Mucosa of gallbladder (tissue), 1 donor: ENCODE results near the gene MAP1B. TPM values are rescaled to one million over a fixed set of nuclear protein-coding genes. Genes with fewer than 3 reads are reported as not detected.

Source experiments
- DNase-seq: peaks from one replicate; pipeline ENCODE4 v3.0.0-alpha.2; 2020; ENCODE audit warnings: low spot score
- total RNA-seq: library from RNA; stranded (reverse); gene quantifications from one replicate; pipeline ENCODE4 v1.2.1, GENCODE V29; 2021
- donor health status: DM: no; HTN: no; CAD: no.

Gene MAP1B
- total RNA-seq, 1 donor from 2014 or later, result 81.3 TPM

DNA sequence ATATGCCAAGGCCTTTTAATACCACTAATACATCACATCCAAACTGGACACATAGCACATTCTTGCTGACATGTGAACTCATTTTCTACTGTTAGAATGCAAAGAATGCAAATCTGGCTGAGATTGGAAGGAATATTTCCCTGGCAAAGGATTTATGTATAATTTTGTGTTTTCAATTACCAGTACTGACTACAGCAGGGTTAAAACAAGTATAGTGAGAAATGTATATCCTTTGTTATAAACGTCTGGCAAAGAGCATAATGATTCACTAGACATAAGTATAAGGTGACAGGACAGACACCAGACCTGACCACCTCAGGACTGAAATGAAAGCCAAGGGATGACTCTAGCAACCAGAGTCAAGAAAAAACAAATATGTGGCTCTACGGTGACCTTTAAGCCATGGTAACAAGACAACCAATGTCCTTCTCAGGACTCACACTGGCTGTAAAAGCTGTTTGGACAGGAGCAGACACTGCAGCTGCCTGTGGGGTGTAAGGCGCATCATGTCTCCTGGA lies 117.7 kb downstream of the MAP1B start:
- no peak for DNase-seq

DNA sequence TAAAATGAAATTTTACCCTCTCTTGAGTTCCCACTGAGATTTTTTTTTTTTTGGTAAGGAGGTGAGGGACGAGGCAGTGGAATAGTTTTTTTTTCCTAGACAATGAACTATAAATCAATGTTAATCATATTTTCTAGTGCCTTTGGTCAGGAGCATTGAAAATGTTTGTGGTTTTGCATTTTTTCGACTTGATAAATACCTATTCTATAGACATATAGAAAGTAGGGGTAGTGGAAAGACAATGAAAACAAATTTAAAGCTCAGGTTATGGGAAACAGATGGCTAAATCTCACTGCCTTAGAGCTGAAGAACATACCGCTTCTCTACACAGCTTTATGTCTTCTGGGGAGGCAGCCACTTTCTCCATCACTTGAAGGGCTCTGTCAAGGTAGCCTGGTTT lies 118.5 kb downstream of the MAP1B start:
- DNase-seq, result no peak

DNA sequence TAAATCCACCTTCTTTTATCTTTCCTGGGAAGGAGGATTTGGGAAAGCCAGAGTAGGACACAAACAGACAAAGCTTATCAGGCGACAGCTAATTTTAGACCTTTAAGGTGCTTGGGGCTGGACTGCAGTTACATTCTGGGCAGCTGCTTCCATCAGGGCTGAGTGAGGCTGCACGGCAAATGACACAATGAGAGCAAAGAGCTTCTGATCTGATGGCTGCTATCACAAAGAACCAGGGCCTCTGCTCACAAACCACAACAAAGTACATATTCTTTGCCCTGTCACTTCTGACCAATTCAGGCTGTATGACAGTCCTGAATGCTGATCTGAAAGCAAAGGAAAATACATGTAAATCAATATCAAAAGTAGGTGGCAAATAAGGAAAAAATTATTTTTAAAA lies 119.7 kb downstream of the MAP1B start:
- no peak for DNase-seq

DNA sequence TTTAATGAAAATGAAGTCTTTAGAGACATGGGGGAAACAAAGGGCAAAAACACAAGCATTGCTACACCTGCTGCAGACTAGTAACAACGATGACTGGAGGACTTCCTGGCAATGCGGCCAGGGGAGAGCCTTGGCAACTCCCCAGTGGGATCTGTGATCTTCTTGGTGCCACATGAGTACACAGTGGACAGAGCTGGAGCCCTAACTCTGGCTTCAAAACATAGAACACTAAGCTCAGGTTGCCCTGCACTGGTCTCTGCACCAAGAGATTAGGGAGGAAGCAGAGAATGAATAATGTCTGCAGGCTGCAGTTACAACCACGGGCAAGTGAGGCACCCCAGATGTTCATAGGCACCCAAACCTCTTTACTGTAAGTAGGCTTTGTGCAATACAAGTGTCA lies 121.7 kb downstream of the MAP1B start:
- DNase-seq, result no peak

DNA sequence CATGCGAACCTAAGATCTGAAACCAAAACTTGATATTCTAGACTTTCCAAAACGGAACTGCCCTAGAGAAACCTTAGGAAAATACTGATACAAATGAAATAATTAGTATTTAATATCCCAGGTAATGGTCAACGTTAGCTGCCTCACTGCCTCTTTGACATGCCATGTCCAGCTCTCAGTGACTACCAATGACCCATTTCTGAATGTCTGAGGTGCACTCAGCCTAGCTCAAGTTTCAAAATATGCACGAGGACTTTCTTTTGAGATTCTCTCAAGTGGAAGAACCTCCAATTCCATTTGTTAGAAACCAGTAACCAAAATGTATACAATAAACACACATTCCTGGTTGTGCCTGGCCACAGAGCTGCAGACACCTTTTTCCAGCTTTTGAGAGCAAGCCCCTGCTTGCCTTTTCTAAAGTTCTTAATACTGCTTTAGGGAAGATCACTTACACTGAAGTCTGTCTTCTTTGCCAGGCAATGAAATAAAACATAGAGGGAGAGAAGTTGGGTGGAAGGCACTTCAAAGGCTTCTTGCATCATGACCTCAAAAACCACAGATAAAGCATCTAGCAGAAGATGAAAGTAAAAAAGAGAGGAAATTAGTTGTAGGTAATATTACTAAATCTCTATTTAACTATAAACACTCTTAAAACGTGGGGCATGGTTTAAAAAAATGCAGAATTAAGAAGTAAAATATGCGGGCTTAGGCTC lies 124.9 kb downstream of the MAP1B start:
- DNase-seq, result no peak

DNA sequence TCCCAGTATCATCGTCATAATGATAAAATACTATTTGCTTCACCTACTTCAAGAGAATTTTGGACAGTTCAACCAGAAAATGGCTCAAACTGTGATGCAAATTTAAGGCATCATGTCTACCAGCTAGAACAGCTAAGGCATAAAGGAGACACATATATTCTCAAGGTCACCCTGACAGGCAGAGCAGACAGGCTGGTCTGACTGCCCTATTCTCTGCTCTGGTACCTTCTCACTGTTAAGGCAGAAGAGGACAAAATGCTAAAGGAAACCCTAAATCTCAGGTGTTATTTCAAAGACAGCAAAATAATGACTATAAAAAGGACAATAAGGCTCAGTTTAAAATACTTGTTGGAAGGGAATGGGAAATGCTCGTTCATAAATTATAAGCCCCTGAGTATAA lies 125.6 kb downstream of the MAP1B start:
- DNase-seq, result no peak

DNA sequence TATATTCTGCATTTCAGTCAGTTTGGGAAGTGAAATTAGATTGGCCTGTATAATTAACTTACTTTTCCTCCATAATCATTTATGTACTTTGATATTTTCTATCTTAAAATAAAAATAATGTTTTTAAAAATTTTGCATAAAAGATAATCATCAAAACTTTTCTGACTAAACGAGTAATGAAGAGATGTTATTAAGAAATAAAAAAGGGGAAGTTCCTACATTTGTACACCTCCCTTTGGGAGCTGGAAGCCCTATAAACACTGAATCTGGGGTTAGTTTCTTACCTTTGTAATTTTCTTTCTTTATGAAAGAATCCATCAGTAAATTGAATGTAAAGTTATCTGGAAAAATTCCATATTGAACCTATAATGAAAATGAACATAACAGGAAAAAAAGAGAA lies 126.6 kb downstream of the MAP1B start:
- DNase-seq, result no peak

DNA sequence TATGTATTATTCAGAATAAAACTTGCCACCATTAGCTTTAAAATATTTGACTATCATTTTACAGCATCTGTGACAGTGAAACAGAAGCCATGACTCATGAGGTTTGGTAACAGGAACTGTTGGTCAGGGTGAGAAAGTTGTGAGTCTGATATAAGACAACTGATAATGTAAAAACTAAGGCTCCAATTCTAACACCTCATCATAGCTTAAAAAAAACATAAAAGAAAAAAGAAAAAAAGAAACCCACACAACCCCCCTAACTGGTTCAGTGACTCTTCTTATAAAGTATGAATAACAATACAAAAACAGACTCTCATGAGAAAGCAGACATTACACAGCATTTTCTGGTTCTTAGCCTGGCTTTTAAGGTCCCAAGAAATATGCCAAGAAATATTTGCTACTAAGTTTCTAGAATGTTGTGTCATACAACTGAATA lies 127.0 kb downstream of the MAP1B start:
- no peak for DNase-seq

DNA sequence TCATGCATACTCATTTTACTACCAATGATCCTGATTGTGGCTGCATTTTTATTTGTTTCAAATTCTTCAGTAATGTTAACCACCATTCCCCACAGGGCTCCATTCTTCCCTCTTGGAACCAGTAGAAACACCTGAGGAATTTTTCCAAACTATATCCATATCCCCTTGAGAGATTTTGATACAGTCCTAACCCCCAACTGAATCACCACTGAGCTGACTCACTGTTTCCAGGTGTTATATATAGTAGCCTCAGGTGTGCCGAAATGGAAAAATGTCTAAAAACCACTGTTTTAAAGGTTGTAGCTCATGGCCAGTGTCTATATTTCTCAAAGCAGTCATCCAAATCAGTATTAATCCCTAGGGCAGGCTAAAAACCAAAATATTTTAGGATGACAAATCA lies 127.6 kb downstream of the MAP1B start:
- DNase-seq, result no peak

DNA sequence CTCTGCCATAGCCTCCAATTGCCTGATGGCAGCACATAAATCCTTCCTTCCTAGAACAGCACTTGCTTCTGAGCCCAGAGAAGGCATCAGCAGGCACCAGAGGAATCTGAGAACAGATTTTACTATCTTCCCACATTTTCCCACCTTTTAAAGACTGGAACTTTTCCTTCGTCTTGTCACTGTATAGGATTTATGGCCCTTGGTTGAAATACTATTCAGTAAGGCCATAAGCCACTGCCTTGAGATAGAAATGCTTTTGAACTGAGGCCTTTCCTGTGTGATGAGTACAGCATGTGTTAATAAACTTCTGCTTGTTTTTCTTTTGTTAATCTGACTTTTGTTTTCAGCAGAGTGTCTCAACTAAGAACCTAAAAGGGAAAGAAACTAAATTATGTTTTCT lies 128.4 kb downstream of the MAP1B start:
- no peak for DNase-seq

DNA sequence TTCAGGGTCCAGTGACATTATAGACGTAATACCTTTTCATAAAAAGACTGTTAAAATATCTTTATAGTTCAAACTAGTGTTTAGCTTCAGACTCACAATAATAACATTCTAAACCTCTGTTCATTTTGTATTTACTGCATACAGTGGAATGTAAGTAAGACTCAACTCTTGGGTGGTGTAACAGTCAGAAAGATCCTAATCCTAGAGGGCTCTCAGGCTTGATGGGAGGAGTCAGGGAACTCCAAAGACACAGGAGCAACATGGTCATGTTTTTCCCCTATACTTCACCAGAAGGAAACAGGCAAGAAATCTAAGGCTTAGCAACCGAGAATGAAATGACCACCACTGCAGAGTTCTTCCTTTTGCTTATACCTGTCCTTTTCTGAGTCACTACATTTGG lies 130.1 kb downstream of the MAP1B start:
- DNase-seq, result no peak

DNA sequence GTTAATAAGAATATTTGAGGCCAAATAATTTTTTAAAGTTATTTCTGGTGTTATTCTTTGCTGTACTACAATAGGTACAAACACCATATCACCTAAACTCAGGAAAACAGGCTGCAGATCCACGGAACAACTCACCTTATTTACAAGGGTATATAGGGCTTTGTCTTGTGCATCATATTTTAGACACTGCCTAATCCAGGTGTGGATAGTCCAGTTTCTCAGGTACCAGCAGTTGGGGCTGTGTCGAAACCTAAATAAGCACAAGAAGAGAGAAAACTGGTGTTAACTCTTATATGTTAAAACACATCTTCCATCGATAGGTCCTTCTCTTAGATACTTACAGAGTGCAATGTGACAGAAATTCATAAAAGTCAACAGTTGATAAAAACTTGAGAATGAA lies 130.6 kb downstream of the MAP1B start:
- no peak for DNase-seq

DNA sequence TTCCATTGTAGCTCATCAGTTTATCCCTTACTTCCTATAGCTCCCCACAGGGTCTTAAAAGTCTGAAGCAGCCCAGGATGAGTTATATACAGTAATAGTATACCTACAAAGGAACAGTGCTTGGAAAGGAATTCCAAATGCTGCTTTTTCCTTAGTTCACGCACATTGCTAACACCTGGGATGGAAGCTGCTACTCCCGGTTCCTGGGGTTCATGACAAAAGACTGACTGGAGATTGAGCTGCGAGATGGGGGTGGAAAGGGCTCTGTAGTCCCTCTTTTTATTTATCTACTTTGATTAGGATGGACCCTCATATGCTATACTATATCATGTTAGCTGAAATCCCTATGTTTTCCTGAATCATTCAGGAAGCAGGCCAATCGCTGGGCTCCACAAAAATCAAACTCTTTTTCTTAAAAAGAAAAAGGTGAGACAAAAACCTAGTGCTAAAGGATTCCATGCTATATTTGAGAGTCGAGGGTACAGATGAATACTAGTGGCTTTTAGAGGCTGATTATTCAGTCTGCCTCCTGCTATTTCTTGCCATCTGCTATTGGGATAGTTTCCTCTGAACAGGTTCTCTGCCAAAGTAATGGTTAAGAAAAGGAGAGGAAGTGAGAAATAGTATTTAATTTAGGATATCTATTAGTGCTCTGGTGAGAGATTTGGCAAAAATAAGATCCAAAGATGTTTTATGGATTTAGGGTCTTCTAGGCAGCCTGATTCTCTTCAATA lies 131.6 kb downstream of the MAP1B start:
- DNase-seq, result no peak

DNA sequence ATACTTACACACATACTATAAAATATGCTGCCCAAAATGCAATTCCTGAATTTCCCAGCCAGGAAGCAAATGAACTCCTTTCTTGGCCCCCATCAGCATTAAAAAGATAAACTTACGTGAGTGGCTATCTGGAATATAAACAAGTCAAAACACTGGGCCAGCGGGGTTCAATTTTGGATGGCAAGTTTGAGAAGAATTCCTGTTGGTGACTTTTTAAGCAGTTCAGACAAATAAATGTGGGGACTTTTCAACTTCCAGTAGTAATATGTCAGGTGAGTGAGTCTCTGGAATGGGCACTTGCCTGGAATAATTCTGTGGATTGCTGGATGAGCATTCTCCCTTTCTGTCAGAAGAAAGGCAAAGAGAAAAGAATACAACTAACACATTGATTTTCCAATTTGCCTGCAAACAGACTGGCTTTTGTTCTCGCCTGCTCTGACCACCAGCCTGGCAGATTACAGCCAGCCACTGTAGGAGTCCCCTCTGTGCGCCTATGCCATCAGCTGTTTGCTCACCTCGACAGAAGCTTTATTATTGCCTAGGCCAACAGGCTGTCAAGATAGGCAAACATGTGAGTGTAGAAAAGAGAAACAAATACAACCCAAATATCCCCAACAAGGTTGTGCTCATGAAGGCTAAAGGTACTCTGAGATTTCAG lies 134.2 kb downstream of the MAP1B start:
- no peak for DNase-seq

DNA sequence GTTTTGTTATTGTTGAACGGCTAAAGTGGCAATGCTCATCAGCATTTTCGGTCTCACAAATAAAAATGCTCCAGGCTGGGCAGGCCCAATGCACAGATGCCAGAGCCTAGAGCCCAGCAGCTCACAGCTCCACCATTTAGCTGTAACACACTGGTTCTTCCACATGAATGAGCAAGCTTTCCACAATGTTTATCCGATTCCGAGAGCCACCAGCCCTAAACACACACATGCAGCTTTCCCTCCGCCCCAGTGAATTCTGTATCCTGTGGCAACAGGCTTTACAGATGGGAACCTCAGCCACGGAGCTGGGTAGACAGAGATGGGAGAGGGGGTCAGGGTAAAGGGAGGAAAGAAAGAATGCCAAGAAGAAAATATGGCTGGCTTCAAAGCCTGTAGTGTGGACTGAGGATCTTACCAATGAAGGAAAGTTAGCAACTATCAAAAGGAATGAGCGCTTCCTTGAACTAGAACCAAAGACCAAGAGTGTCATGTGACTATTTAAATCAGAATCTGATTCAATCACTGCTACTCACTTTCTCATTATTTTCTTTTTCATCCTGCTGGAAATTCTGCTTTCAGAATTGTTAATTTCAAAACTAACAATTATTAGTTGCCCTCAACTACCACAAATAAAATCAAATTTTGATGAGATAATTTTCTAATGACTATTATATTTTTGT lies 135.7 kb downstream of the MAP1B start:
- DNase-seq, result no peak

DNA sequence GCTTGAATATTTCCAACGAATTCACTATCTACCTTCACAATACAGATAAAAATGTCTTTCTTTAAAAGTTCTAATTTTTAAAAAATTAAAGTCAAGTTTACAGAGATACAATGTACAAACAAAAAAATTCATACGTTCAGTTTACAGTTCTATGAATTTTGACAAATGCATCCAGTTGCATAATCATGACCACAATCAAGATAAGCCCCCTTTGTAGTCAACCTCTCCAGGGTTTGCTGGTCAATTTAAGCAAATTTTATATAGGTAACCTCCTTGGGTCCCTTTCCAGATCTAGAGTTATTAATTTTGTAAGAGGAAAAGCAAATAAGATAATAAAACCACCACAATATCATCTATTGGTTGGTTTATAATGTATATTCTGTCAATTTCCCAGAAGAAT lies 136.4 kb downstream of the MAP1B start:
- no peak for DNase-seq

DNA sequence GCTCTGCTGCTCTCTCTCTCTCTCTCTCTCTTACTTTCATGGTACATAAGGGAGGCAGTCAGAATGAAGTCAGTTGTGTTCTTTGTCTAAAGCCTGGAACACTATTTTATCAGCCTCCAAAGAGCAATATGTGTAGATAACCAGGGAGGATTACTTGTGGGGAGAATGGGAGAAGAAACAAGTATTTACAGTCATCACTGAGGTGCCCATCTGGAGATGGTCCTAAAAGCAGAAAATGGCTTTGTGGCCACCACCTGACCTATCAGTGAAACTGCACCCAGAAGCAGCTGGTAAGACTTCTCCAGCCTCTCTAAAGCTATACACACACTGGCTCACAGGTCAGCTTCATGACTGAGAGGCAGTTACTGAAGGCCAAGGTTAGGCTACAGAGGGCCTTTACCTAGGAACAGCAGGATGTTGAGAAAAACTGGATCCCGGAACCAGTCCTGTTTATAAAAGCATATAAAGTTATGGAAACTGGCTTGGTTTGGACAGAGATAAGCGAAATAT lies 137.6 kb downstream of the MAP1B start:
- DNase-seq, result no peak

DNA sequence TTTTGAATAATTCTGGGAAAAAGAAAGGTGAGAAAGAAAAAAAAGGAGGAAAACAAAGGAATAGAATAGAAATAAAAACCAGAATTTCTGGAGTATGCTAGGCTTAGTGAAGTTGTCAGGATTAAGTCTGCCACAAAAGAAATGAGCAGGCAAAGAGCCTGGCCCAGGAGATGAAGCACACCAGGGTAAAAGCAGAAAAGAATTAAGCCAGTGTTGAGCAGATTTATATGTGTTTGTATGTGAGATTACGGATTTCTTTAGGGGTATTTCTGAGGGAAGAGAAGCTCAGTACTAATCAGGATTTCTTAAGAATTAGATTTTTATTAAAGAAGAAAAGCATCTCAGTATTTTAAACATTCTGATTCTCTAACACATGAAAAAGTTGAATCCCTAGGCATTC lies 138.3 kb downstream of the MAP1B start:
- no peak for DNase-seq

DNA sequence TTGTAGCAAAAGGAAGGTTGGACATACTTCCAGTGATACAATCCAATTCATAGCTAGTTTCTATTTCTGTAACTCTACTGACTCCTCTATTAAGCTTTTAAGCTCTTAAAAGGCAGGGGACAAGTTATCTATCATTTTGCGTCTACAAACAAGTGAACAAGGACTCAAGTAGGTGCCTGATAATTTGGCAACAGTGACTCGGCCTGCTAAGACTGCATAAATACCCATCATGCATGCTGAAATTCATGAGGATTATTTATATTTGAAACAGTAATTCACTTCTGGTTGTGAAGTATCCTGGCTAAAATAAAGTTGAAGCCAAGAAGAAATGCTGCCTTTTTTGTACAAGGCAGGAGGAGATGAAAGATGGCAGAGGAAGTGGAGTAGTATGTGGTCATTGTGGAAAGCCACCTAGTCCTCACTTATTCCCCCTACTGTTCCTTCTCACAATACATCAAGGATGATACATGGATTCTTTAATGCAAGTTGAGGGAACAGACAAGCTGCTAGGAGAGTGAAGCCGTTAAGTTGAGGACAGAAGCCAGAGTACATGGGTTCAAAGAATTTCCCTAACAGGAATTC lies 138.8 kb downstream of the MAP1B start:
- no peak for DNase-seq

DNA sequence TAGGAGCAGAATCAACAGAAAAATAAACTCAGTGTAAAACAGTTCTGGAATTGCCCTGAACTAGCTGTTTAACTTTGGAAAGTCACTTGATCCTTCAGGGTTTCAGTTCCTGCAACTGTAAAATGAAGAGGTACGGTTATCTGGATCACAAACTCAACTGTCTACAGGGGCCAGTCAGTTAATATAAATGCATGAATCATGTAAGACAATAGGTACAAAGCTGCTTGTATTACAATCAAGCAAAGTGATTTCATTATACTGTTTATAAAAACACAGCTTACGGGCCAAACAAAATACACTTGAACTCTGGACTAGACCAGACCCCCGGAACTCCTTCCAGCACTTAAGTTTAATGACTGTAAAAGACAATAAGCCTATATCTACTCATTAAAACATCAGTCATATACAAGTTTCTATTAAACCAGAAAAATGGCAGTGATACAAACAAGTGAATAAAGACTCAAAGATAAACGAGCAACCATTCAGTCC lies 139.7 kb downstream of the MAP1B start:
- no peak for DNase-seq

DNA sequence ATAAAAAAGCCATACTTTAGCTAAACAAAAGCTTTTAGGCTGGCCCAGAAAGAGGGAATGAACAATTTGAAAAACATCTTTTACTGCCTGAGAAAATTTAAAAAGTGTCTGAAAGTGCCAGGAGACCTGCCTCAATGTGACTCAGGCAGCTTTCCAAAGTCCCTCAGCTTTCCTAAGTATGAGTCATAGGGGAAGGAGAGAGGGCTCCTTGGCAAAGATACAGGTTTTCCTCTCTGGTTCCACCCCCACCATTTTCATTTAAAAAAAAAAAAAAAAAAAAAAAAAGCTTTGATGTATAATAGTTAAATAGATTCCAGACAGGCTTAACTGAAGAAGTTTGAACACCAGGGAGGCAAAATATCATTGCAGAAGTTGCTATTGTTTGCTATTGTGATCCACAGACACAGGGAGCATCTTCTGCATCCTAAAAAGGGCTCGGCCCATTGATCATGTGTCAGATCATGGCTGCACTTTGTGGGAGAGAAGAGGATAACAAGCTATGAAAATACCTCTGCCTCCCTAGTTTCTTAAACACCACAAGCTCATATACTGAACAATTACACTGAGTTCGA lies 141.2 kb downstream of the MAP1B start:
- peak; percentile 34 for DNase-seq
